HG03442 (cell line): Measurements from ENCODE around the gene CD200.

Experiments used
- ATAC-seq: cut with Tn5 transposase; IDR thresholded peaks from one replicate; pipeline ENCODE4 v1.9.1; 2021; ENCODE audit warnings: mild to moderate bottlenecking, moderate library complexity; ENCODE audit not compliant: unreplicated experiment

The CD200 gene

GRCh38 chr3:112407888-112408702, 75.1 kb downstream of the CD200 start:
- no peak for ATAC-seq

GRCh38 chr3:112409041-112409440, 76.1 kb downstream of the CD200 start:
- no peak for ATAC-seq

GRCh38 chr3:112411425-112411824, 78.5 kb downstream of the CD200 start:
- no peak for ATAC-seq
